Caki2 (cell line): ENCODE data around the gene ADAM8. TPM values are rescaled to one million over a fixed set of nuclear protein-coding genes. Genes with fewer than 3 reads are reported as not detected.
"Not testable (repeated sequence)": the region's sequence is repeated elsewhere in the genome, so short reads cannot be mapped to it uniquely, and the experiment has no call there.

Experiments used
- DNase-seq: peaks from one replicate; pipeline ENCODE4 v3.0.0-alpha.2; 2015; ENCODE audit warnings: low read depth
- in situ Hi-C: cut with HindIII; loops from 2 replicates; pipeline ENCODE4 v1.10.0; 2016; ENCODE audit warnings: low sequenced_read_pairs, low pct_unique_long_range_greater_than_20kb, mixed read lengths
- total RNA-seq: library from RNA; depleted of rRNA; stranded (reverse); fragments of >200 nt; shearing (Covaris generic); gene quantifications from 2 replicates; pipeline ENCODE4 v1.2.3, GENCODE V29; 2014; ENCODE audit warnings: low replicate concordance

The ADAM8 gene
- total RNA-seq, 1 experiment from 2014 or later: 2.9 TPM

DNA sequence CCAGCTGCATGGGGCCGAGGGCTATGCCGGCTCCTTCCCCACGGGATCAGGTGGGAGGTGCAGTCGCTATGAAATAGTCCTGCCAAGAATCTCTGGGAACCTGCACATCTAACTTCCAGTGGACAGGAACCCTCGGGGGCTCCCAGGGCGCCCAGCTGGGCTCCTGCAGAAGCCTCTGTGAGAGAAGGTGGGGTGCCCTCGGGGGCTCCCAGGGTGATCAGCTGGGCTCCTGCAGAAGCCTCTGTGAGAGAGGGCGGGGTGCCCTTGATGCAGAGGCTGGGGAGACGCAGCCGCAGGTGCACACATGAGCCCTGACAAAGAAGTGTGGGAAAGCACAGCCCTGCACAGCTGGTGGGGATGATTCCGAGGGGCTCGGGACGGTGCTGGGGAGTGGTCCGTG lies 33.1 kb downstream of the ADAM8 start:
- in situ Hi-C loops: no loop called here

GRCh38 chr10:133242611-133243356 lies 33.9 kb downstream of the ADAM8 start:
- in situ Hi-C loops: no loop called here
- DNase-seq: no peak

More for the DNA sequence above, 33.1 kb downstream of the ADAM8 start:
- DNase-seq: no peak

DNA sequence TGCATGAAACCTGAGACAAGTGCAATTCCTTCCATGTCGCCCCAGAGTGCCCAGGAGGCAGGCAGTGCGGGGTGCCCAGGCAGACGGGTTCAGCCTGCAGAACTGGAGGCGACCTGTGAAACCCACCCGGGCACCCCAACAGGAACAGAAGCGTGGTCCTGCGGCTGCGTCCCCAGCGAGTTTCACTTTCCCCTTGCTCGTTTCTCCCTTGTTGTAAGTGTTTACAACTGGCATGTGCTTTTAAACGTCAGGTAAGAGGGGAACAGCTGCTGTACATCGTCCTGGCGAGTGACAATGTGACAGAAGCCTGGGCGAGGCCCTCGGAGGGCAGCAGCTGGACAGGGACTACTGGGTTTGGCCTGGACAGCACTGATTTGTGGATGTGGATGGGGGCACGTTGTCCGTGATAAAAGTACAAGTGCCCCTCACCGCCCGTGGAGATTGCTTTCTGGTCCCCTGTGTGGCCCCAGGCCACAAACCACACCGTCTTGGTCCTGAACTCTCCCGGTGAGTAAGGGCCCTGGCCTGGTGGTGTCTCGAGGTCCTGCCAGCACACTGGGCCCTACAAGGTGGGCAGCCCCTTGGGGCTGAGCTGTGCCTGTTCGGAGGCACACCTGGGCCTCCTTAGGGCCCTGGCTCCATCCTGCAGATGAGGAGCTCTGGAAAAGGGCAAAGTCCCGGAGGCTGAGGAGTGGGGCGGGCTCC lies 35.0 kb downstream of the ADAM8 start:
- no peak for DNase-seq
- in situ Hi-C loops: no loop called here

DNA sequence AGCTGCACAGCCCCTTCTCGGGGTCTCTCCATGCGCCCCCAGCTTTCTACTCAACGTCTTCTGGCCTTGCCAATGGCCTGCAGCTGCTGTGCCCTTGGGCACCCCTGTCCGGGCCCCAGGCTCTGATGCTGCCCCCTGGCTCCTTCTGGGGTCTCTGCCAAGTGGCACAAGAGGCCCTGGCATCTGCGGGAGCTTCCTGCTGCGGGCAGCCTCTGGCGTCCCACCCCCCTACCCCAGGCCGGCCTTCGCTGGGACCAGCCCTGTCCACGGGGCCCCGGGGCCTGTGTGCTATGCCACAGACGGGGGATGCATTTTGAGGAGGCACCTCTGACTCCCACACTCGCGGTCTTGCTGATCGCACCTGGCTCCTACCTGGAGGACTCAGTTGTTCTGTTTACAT lies 36.7 kb downstream of the ADAM8 start:
- DNase-seq: no peak
- in situ Hi-C loops: no loop called here

DNA sequence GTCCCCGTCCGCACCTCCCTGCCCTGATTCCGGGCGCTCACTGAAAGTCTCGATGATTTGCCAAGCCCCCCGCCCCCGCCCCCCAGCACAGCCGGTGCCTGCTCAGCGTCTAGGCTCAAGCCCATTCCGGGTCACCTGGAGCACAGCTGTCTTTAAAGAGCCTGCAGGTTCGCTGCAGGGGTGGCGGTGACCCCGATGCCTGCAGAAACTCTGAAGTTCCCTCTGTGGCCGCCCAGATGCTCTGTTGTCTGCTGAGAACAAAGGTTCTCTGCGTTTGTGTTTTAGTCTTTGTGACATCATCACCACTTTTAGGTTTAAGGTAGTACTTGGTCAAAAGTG lies 38.2 kb downstream of the ADAM8 start:
- no peak for DNase-seq
- in situ Hi-C loops: no loop called here

DNA sequence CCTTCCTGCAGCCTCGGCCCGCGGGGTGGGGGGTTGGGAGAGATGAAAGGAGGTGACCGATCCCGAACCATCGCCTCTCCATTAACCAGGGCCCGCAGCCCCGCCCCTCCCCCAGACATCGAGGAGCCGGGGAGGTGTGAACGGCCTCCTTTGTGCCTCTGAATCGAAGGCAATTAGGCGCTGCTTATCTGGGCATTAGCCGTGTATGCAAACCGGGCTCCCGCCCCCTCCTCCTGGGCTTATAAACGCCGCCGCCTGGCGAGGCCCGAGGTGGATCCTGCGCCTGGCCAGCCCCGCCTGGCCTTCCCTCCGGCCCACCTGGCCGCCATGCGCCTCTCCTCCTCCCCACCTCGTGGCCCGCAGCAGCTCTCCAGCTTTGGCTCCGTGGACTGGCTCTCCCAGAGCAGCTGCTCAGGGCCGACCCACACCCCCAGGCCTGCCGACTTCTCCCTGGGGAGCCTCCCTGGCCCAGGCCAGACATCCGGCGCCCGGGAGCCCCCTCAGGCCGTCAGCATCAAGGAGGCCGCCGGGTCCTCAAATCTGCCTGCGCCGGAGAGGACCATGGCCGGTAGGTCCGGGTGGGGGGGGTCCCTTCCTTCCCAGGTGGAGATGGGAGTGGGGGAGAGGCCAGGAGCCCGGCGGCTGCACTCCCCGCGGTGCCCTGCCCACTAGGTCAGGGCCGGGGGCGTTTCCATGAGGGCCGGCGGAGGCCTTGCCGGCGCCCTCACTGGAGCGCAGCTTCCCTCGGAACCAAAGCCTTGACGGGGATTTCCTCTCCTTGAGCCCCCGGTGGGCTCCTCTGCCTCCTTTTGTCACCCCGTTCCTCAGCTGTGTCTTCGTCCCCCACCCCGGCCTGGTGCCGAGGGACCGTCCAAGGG lies 38.8 kb downstream of the ADAM8 start, which contains the start of gene VENTX:
Gene VENTX (plus strand): TSS at position 268 of the 878 bp plus-strand sequence. CDS start 60 bp downstream, at position 328.
- in situ Hi-C loops: no loop called here
- no peak for DNase-seq

DNA sequence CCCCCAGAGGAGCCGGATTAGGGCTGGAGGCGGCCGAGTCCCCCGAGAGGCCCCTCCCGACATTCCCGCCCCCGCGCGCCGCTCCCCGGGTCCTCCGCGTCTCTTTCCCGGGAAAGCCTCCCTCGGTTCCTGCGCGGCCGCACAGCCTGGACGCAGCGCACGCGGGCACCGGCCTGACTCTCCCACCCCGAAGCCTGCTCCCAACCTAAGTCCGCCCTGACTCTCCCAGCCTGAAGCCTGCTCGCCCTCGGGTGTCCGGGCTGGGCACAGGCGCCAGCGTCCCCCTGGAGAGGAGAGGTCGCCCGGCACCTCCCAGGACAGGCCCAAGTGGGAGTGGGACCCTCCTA lies 39.5 kb downstream of the ADAM8 start:
- DNase-seq: no peak
- in situ Hi-C loops: no loop called here

GRCh38 chr10:133236401-133237240 lies 40.0 kb downstream of the ADAM8 start:
- DNase-seq: no peak
- in situ Hi-C loops: no loop called here

GRCh38 chr10:133235932-133236331 lies 40.7 kb downstream of the ADAM8 start:
- in situ Hi-C loops: no loop called here
- DNase-seq: no peak

- DNase-seq: no peak
- in situ Hi-C loops: no loop called here
Observed at GRCh38 chr10:133235265-133235855, 41.3 kb downstream of the ADAM8 start.

GRCh38 chr10:133234796-133235195 lies 41.9 kb downstream of the ADAM8 start:
- in situ Hi-C loops: not testable (repeated sequence)

GRCh38 chr10:133231946-133232574 lies 44.6 kb downstream of the ADAM8 start:
- in situ Hi-C loops: no loop called here
- DNase-seq: no peak

More at GRCh38 chr10:133234796-133235195, 41.9 kb downstream of the ADAM8 start:
- DNase-seq: not testable (repeated sequence)

- DNase-seq: no peak
- in situ Hi-C loops: no loop called here
Observed at GRCh38 chr10:133231244-133231945, 45.3 kb downstream of the ADAM8 start.

DNA sequence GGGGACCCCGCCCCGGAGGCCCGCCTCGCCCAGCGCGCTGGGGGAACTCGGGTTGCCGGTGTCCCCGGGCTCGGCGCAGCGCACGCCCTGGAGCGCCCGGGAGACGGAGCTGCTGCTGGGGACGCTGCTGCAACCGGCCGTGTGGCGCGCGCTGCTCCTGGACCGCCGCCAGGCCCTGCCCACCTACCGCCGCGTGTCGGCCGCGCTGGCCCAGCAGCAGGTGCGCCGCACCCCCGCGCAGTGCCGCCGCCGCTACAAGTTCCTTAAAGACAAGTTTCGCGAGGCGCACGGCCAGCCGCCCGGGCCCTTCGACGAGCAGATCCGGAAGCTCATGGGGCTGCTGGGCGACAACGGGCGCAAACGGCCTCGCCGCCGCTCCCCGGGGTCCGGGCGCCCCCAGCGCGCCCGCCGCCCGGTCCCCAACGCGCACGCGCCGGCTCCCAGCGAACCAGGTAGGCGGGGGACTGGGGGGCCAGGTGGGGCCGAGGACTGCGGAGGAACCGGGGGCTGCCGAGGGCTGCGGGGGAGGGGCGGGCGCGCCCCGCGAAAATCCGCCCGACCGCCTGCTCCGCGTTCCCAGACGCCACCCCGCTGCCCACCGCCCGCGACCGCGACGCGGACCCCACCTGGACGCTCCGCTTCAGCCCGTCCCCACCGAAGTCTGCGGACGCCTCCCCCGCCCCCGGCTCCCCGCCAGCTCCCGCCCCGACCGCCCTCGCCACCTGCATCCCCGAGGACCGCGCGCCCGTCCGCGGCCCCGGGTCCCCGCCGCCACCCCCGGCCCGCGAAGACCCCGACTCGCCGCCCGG lies 46.1 kb downstream of the ADAM8 start:
- DNase-seq: no peak
- in situ Hi-C loops: no loop called here

- in situ Hi-C loops: no loop called here
- no peak for DNase-seq
Observed at GRCh38 chr10:133230044-133230361, 46.7 kb downstream of the ADAM8 start, which contains the start of gene UTF1. Gene UTF1, plus strand, starts transcription at chr10:133230217. Its CDS starts 72 bp downstream, at chr10:133230289.
